Mucosa of descending colon (tissue), 3 donors: ENCODE measurements around the gene RINL. TPM values are rescaled to one million over a fixed set of nuclear protein-coding genes. Genes with fewer than 3 reads are reported as not detected.
A peak's percentile ranks its signal among the peaks of the same experiment; 100 is the strongest.

Experiments used
- ATAC-seq: fragments of 200-7000 bp; cut with Tn5 transposase; one replicate; pipeline ENCODE4 v1.9.1; 2020; ENCODE audit warnings: mild to moderate bottlenecking, moderate library complexity
- DNase-seq, 3 donors: peaks; one replicate each; pipeline ENCODE4 v3.0.0-alpha.2; 2020
- H3K36me3 ChIP-seq: fragments of 200-600 bp; one replicate; pipeline ENCODE4 v1.8.0; 2021; ENCODE audit warnings: low read depth, mild to moderate bottlenecking
- H3K4me1 ChIP-seq: fragments of 200-600 bp; one replicate; pipeline ENCODE4 v1.8.0; 2021; ENCODE audit warnings: low read depth, mild to moderate bottlenecking
- H3K4me3 ChIP-seq: fragments of 200-600 bp; one replicate; pipeline ENCODE4 v1.8.0; 2021; ENCODE audit warnings: mild to moderate bottlenecking
- H3K9me3 ChIP-seq: fragments of 200-600 bp; one replicate; pipeline ENCODE4 v1.8.0; 2021; ENCODE audit warnings: mild to moderate bottlenecking
- CTCF ChIP-seq: fragments of 200-600 bp; IDR thresholded peaks from one replicate; pipeline ENCODE4 v1.8.0; 2022; ENCODE audit warnings: antibody characterized with exemption, mild to moderate bottlenecking
- intact Hi-C, 2 donors: fragments of 100-400 bp; cut with DNase I in 1 of 2; cut with micrococcal nuclease in 1 of 2; formaldehyde crosslinking; loops; one replicate each; pipeline versions ENCODE4 v1.11.0 to v1.11.1; 2022; cut with DNase I, micrococcal nuclease
- total RNA-seq, 3 donors: library from RNA; stranded (reverse); fragmentation: NEBNext Ultra II Directional in 2 of 3; extraction: Animal tissue kit (Norgen Biotek cat#: 25700) in 2 of 3; gene quantifications; one replicate each; pipeline versions ENCODE4 v1.2.1 to v1.2.4, GENCODE V29; 2021 to 2023
- donor health status: DM: no; HTN: no; CAD: no; lungs with moderate emphysema.
- donor health status: DM: no; HTN: no; CAD: no.
- donor health status: DM: no; HTN: yes; CAD: no.

Gene RINL
- total RNA-seq, 3 donors from 2014 or later: 3.8 to 5.4 (median 5.2) TPM

GRCh38 chr19:38853214-38853613 is 24.9 kb downstream of the RINL start:
- DNase-seq (no peak), ATAC-seq (no peak)
- H3K4me3 ChIP-seq: no peak overlapping the region
- no peaks in the 10 kb centered on the region for H3K36me3 ChIP-seq
- no peaks in the 10 kb centered on the region for H3K9me3 ChIP-seq
- TF ChIP-seq CTCF: no peak
- intact Hi-C loops: no loop called here
- H3K4me1 ChIP-seq: peaks cover 11% of the 10 kb centered on the region

- H3K4me3 ChIP-seq: peak overlapping the region; percentile 44
- H3K4me1 ChIP-seq: peaks cover 19% of the 10 kb centered on the region
- H3K36me3 ChIP-seq: no peaks in the 10 kb centered on the region
- no peak for ATAC-seq
- peak; percentile 73 to 83 (median 81) for DNase-seq
- H3K9me3 ChIP-seq: no peaks in the 10 kb centered on the region
- no peak for TF ChIP-seq CTCF
- intact Hi-C loops: no loop called here
These were observed 25.6 kb downstream of the RINL start for GRCh38 chr19:38852231-38853044.

GRCh38 chr19:38851622-38852230 is 26.3 kb downstream of the RINL start:
- peak overlapping the region; percentile 44 for H3K4me3 ChIP-seq
- intact Hi-C loops: no loop called here
- ATAC-seq: peak; percentile 62

GRCh38 chr19:38850976-38851621 is 27.0 kb downstream of the RINL start:
- no peak for TF ChIP-seq CTCF
- Histone ChIP-seq H3K4me3 (peak overlapping the region; percentile 44), H3K4me1 (peaks cover 26% of the 10 kb centered on the region), H3K36me3 (peaks cover 10% of the 10 kb centered on the region), H3K9me3 (no peaks in the 10 kb centered on the region)
- intact Hi-C loops: no loop called here
- peak; percentile 59 to 81 (median 68) for DNase-seq
- no peak for ATAC-seq

More at GRCh38 chr19:38851622-38852230, 26.3 kb downstream of the RINL start:
- Histone ChIP-seq H3K9me3 (no peaks in the 10 kb centered on the region), H3K36me3 (peaks cover 4% of the 10 kb centered on the region), H3K4me1 (peaks cover 24% of the 10 kb centered on the region)
- DNase-seq: peak; percentile 96 to 97 (median 97)
- no peak for TF ChIP-seq CTCF

GRCh38 chr19:38850436-38850975 is 27.6 kb downstream of the RINL start:
- peak; percentile 78 for ATAC-seq
- H3K36me3 ChIP-seq: peaks cover 12% of the 10 kb centered on the region
- TF ChIP-seq CTCF: peak; percentile 7
- H3K4me3 ChIP-seq: peak overlapping the region; percentile 90
- DNase-seq: peak in 2 of 3 donors; percentile 99 to 100
- H3K9me3 ChIP-seq: no peaks in the 10 kb centered on the region
- H3K4me1 ChIP-seq: peaks cover 27% of the 10 kb centered on the region
- intact Hi-C loops: no loop called here
